Subcutaneous abdominal adipose tissue (tissue), 5 donors: ENCODE results near the gene F7.
"Not testable (repeated sequence)": the region's sequence is repeated elsewhere in the genome, so short reads cannot be mapped to it uniquely, and the experiment has no call there.

Experiments
- H3K27ac ChIP-seq: one replicate; pipeline ENCODE4 v1.7.0; 2013; ENCODE audit warnings: low read depth, mild to moderate bottlenecking, inconsistent platforms, low read length, moderate library complexity
- H3K27me3 ChIP-seq, 5 donors: one replicate each; pipeline ENCODE4 v1.7.0; 2013; ENCODE audit warnings: low read length in 5 of 5, inconsistent platforms in 1 of 5; ENCODE audit not compliant: control insufficient read depth in 5 of 5, insufficient read depth in 4 of 5
- H3K36me3 ChIP-seq, 5 donors: one replicate each; pipeline ENCODE4 v1.7.0; 2013; ENCODE audit warnings: low read length in 5 of 5; ENCODE audit not compliant: control insufficient read depth in 5 of 5, insufficient read depth in 5 of 5
- H3K4me1 ChIP-seq, 5 donors: one replicate each; pipeline ENCODE4 v1.7.0; 2013; ENCODE audit warnings: low read length in 5 of 5, mild to moderate bottlenecking in 3 of 5, moderate library complexity in 1 of 5; ENCODE audit not compliant: control insufficient read depth in 5 of 5, insufficient read depth in 5 of 5
- H3K4me3 ChIP-seq, 5 donors: one replicate each; pipeline ENCODE4 v1.7.0; 2013; ENCODE audit warnings: low read length in 5 of 5, low read depth in 1 of 5
- H3K9ac ChIP-seq, 5 donors: one replicate each; pipeline ENCODE4 v1.7.0; 2013; ENCODE audit warnings: low read length in 5 of 5, mild to moderate bottlenecking in 4 of 5, moderate library complexity in 3 of 5
- H3K9me3 ChIP-seq, 5 donors: one replicate each; pipeline ENCODE4 v1.7.0; 2013; ENCODE audit warnings: low read length in 5 of 5; ENCODE audit not compliant: control insufficient read depth in 5 of 5
- donor health status: healthy.
- donor health status: healthy.
- donor health status: healthy.
- donor health status: healthy.
- donor health status: healthy.

F7 gene

GRCh38 chr13:113096745-113097305 lies 8.8 kb upstream of the F7 start:
- peaks cover 0 to 35% (median 29%) of the 10 kb centered on the region in 5 donors for H3K36me3 ChIP-seq
- peaks cover 3 to 31% (median 23%) of the 10 kb centered on the region in 5 donors for H3K27me3 ChIP-seq
- peaks cover 0 to 1% (median 0%) of the 10 kb centered on the region in 5 donors for H3K4me1 ChIP-seq
- H3K9me3 ChIP-seq: no peaks in the 10 kb centered on the region
- no peak overlapping the region for H3K27ac ChIP-seq
- no peak overlapping the region for H3K4me3 ChIP-seq
- no peak overlapping the region for H3K9ac ChIP-seq

DNA sequence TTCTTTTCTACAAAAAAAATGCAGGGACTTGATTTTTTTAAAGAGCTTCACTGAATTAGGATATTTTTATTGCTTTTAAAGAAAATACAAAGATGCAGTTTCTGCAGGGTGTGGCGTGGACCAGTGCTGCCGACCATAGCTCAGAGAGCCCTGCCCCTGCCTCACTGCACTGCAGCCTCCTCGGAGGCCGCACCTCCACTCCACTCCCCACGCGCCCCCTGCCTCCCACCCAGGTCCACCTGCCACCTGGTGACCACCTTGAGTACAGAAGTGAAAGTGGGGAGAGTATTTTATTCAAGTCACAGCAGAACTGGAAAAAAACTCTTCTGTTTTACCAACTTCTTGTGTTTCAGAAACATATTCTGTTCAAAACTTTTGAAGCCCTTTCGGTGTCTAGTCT lies 7.9 kb upstream of the F7 start:
- H3K27ac ChIP-seq: no peak overlapping the region
- peaks cover 0 to 33% (median 23%) of the 10 kb centered on the region in 5 donors for H3K36me3 ChIP-seq
- peaks cover 0 to 1% (median 0%) of the 10 kb centered on the region in 5 donors for H3K4me1 ChIP-seq
- H3K4me3 ChIP-seq: no peak overlapping the region
- no peak overlapping the region for H3K9ac ChIP-seq
- no peaks in the 10 kb centered on the region for H3K9me3 ChIP-seq
- peaks cover 3 to 31% (median 23%) of the 10 kb centered on the region in 5 donors for H3K27me3 ChIP-seq

DNA sequence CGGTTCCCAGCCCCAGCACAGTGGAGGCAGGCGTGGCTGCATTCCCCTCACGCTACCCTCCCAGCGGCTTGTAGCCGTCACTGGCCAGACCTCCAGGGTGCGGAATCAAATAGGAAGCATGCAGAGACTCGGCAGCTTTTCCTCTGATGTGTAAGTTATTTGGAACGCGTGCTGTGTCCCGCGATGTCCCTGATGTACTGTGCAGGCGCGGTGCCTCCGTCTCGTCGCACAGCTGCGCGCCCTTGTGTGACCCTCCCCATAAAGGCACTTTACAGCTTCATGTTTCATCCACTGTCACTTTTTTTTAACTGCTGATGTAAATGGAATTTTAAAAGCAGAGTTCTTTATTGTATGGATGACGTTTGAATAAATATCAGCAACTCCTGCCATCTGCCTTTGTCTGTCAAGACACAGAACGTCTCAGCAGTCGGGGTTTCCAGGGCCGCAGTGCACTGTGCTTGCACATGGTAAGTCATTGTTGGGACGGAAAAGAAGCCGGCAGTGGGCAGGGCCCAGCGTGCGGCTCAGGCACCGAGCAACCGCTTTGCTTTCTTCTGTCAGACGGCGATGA lies 7.3 kb upstream of the F7 start:
- H3K4me1 ChIP-seq: peaks cover 0 to 1% (median 0%) of the 10 kb centered on the region in 5 donors
- H3K27me3 ChIP-seq: peaks cover 4 to 31% (median 23%) of the 10 kb centered on the region in 5 donors
- H3K36me3 ChIP-seq: peaks cover 0 to 33% (median 23%) of the 10 kb centered on the region in 5 donors
- H3K9me3 ChIP-seq: no peaks in the 10 kb centered on the region
- no peak overlapping the region for H3K4me3 ChIP-seq
- H3K9ac ChIP-seq: no peak overlapping the region
- H3K27ac ChIP-seq: no peak overlapping the region

DNA sequence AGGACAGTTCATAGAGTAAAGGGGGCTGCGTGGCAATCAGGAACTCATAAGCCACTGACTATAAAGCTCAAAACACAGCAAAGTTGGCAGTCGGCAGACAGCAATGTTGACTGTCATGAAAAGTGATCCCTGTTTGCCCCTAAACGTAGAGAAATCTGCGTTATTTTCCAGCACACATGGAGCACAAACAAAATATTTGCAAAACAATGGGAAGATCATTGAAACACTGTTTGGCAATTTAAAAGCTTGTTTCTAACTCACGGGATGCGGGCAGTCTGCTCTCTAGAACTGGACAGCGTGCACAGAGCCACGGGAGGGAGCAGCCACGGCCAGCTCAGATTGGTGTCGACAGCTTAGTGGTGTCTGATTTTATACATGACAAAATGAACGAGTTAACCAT lies 6.4 kb upstream of the F7 start:
- no peaks in the 10 kb centered on the region for H3K9me3 ChIP-seq
- H3K36me3 ChIP-seq: peaks cover 0 to 31% (median 23%) of the 10 kb centered on the region in 5 donors
- no peak overlapping the region for H3K9ac ChIP-seq
- peaks cover 0 to 1% (median 0%) of the 10 kb centered on the region in 5 donors for H3K4me1 ChIP-seq
- no peak overlapping the region for H3K4me3 ChIP-seq
- no peak overlapping the region for H3K27ac ChIP-seq
- peaks cover 9 to 31% (median 18%) of the 10 kb centered on the region in 5 donors for H3K27me3 ChIP-seq

DNA sequence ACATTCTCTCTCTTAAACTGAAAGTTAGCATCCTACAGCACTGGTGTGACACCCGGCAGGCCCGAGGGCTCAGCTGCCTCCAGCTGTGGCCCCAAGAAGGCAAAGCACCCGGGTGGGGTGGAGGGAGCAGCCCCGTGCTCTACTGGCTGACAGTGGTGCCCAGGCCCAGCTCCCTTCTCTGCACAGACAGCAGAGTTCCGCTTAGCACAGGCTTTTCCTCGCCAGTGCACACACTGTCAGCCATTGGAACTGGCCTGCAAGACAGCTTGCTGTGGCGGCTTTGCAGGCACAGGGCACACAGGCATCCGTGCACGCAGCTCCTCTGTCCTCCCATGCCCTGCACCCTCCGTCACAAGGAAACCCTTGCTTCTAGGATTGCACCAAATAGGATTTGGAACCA lies 3.3 kb upstream of the F7 start:
- H3K9me3 ChIP-seq, H3K9ac ChIP-seq, H3K4me3 ChIP-seq, H3K27ac ChIP-seq, H3K4me1 ChIP-seq: not testable (repeated sequence)
- Histone ChIP-seq H3K27me3 (peaks cover 3 to 35% (median 14%) of the 10 kb centered on the region in 5 donors), H3K36me3 (peaks cover 0 to 10% (median 3%) of the 10 kb centered on the region in 5 donors)

- H3K4me3 ChIP-seq: no peak overlapping the region
- H3K9me3 ChIP-seq: no peaks in the 10 kb centered on the region
- H3K36me3 ChIP-seq: peaks cover 0 to 9% (median 3%) of the 10 kb centered on the region in 5 donors
- H3K9ac ChIP-seq: no peak overlapping the region
- H3K27ac ChIP-seq: no peak overlapping the region
- peaks cover 0 to 1% (median 0%) of the 10 kb centered on the region in 5 donors for H3K4me1 ChIP-seq
- peaks cover 3 to 34% (median 14%) of the 10 kb centered on the region in 5 donors for H3K27me3 ChIP-seq
These were observed 2.9 kb upstream of the F7 start for GRCh38 chr13:113102727-113103126.

DNA sequence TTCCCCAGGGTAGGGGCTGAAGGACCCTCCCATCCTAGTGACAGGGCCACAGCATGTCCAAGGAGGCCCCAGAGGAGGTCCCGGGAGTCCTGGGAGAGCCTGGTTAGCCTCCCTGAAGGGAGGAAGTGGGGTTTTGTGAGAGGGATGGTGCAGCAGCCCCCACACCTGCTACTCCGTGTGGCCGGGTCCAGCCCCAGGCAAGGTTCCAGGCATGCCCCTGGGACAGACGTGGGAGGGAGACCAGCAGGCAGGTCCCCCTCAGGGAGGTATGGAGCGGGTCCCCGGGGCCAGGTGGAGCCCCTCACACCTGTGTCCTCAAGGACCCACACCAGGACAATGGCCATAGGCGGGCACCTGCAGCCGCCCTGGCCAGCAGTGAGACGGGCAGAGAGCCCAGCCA lies 1.9 kb upstream of the F7 start:
- H3K9me3 ChIP-seq: no peaks in the 10 kb centered on the region
- no peak overlapping the region for H3K9ac ChIP-seq
- H3K27me3 ChIP-seq: peaks cover 3 to 27% (median 11%) of the 10 kb centered on the region in 5 donors
- no peak overlapping the region for H3K27ac ChIP-seq
- no peak overlapping the region for H3K4me3 ChIP-seq
- H3K36me3 ChIP-seq: peaks cover 0 to under 1% (median 0%) of the 10 kb centered on the region in 5 donors
- H3K4me1 ChIP-seq: peaks cover 0 to 3% (median 0%) of the 10 kb centered on the region in 5 donors

DNA sequence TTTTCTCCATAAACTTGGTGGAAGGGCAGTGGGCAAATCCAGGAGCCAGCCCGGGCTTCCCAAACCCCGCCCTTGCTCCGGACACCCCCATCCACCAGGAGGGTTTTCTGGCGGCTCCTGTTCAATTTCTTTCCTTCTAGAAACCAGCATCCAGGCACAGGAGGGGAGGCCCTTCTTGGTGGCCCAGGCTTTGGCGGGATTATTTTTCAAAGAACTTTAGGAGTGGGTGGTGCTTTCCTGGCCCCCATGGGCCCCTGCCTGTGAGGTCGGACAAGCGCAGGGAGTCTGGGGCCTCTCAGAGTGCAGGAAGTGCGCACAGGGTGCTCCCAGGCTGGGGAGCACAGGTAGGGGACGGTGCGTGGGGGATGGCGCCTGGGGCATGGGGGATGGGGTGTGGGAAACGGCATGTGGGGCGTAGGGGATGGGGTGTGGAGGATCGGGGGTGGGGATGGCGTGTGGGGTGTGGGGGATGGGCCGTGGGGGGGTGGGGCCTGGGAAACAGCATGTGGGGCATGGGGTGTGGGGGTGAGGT lies 396 bp downstream of the F7 start:
- no peaks in the 10 kb centered on the region for H3K9me3 ChIP-seq
- no peak overlapping the region for H3K9ac ChIP-seq
- H3K4me3 ChIP-seq: no peak overlapping the region
- peaks cover 13 to 41% (median 27%) of the 10 kb centered on the region in 5 donors for H3K27me3 ChIP-seq
- no peaks in the 10 kb centered on the region for H3K36me3 ChIP-seq
- H3K27ac ChIP-seq: no peak overlapping the region
- H3K4me1 ChIP-seq: peaks cover 2 to 16% (median 14%) of the 10 kb centered on the region in 5 donors

DNA sequence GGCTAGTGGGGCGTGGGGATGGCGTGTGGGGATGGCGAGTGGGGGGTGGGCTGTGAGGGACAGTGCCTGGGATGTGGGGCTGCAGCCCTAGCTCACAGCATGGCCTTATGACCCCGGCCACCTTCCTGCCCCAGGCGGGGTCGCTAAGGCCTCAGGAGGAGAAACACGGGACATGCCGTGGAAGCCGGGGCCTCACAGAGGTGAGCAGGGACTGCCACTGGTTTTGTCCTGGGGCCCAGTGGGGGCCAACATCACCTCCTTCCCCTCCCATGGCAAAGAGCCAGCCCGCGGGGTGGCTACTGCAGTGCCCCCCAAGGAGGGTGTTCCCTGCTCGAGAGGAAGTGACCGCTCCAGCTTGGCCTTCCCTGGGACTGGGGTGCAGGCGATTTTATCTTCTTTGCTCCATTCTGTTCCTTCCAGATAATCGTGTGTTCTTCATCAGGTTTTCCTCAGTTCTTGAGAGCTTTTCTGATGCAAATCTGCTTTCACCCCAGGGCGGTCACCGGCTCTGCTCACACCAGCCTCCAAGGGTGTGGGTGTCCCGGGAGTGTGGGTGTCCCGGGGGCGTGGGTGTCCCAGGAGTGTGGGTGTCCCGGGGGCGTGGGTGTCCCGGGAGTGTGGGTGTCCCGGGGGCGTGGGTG lies 1.2 kb downstream of the F7 start:
- H3K4me3 ChIP-seq: no peak overlapping the region

GRCh38 chr13:113108521-113108920 lies 2.9 kb downstream of the F7 start:
- H3K27me3 ChIP-seq: peaks cover 15 to 44% (median 31%) of the 10 kb centered on the region in 5 donors
- not testable (repeated sequence) for H3K4me3 ChIP-seq, H3K36me3 ChIP-seq, H3K9ac ChIP-seq, H3K27ac ChIP-seq, H3K9me3 ChIP-seq
- peaks cover 2 to 18% (median 15%) of the 10 kb centered on the region in 5 donors for H3K4me1 ChIP-seq

More for the DNA sequence above, 1.2 kb downstream of the F7 start:
- no peak overlapping the region for H3K9ac ChIP-seq
- peaks cover 2 to 18% (median 15%) of the 10 kb centered on the region in 5 donors for H3K4me1 ChIP-seq
- peaks cover 15 to 45% (median 30%) of the 10 kb centered on the region in 5 donors for H3K27me3 ChIP-seq
- no peaks in the 10 kb centered on the region for H3K36me3 ChIP-seq
- no peaks in the 10 kb centered on the region for H3K9me3 ChIP-seq
- no peak overlapping the region for H3K27ac ChIP-seq
